ENCODE measurements around the gene RAP2A. TPM values are rescaled to one million over a fixed set of nuclear protein-coding genes. Genes with fewer than 3 reads are reported as not detected.
A peak's percentile ranks its signal among the peaks of the same experiment; 100 is the strongest.

Gene RAP2A
- total RNA-seq, 1 experiment from 2014 or later, result 17.4 TPM

DNA sequence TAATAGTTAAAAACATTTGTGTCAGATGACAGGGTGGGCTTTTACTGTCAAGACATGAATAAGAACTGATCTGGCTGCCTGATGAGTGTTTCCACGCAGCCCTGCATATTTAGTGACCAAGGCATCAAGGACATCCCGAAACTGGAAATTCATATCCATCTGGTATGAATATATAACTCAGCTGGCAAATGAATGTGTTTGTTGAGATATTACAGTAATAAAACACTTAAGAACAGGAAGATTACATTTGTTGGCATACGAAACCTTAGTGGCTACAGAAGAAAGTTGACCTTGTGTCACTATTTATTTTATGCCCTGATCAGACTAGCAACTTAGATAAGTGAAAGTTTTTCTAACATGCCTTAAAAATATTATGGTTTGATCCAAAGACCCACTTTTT lies 32.8 kb downstream of the RAP2A start:
- Histone ChIP-seq H3K27me3 (no peaks in the 10 kb centered on the region), H3K4me3 (no peak overlapping the region), H3K36me3 (no peaks in the 10 kb centered on the region; the same call in none of the 2 replicates), H3K9me3 (no peaks in the 10 kb centered on the region)
- DNase-seq, result no peak

DNA sequence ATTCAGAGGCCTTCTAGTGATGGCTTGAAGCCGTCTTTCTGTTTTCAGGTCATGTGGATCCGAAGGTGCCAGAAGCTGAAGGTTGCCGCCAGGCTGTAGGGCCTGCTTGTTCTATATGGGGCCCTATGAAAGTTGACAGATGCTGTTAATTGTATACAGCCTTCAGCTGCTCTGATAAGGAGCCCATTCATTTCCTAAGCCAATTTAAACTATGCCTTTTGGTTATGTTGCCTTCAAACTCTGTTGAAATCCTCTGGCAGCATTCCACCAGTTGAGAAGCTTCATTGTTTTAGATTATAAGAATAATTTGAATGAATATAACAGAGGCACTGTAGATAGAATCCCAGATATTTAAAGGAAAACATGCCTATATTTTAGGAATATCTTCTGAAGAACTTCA lies 34.4 kb downstream of the RAP2A start:
- no peak for DNase-seq
- Histone ChIP-seq H3K27me3 (no peaks in the 10 kb centered on the region), H3K9me3 (no peaks in the 10 kb centered on the region), H3K36me3 (no peaks in the 10 kb centered on the region; the same call in none of the 2 replicates), H3K4me3 (no peak overlapping the region)

DNA sequence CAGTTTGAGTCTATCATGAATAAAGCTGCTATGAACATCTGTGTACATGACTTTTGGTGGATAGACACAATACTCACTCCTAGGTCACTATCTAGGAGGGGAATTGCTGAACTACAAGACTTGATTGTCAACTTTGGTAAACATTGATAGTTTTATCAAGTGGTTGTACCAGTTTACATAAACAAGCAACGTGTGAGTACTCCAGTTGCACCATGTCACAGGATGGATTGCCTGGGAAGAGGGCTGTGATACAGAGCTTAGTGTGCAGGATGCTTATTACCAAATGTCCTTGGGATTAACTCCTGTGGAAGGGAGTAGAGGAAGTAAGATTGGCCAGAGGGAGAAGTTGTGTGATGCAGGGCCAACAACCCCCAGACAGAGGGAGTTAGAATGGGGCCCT lies 37.7 kb downstream of the RAP2A start:
- no peaks in the 10 kb centered on the region for H3K36me3 ChIP-seq
- H3K9me3 ChIP-seq, result no peaks in the 10 kb centered on the region
- DNase-seq, result no peak
- no peaks in the 10 kb centered on the region for H3K27me3 ChIP-seq
- H3K4me3 ChIP-seq, result no peak overlapping the region

DNA sequence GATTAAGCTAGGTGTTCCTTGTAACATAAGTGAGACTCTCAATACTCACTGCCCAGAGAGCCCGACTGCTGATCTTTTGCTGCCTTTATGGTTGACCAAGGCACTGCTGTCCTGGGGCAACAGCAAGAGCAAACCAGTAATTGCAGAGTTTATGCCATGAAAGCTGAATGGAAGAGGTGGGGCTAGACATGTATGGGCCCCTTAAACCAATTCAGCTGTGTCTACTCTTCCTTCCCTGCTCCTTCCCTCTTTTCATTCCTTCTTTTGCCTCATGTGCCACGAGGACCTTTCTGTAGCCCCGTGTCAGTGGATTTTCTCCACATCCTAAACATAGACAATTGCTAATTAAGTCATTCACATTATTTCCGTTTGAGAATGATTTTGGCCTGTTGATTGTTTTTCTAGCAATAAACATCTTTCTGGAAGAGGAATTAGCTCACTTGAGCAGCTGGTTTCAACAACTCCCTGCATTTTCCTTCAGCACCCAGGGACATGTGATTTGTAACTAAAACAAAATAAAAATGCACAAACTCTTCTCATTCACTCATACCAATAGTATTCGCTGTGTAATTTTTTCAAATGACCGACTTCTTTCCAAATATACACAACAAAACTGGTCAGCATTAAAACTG lies 40.5 kb downstream of the RAP2A start:
- DNase-seq, result no peak
- Histone ChIP-seq H3K4me3 (no peak overlapping the region), H3K36me3 (no peaks in the 10 kb centered on the region), H3K9me3 (no peaks in the 10 kb centered on the region), H3K27me3 (no peaks in the 10 kb centered on the region)

DNA sequence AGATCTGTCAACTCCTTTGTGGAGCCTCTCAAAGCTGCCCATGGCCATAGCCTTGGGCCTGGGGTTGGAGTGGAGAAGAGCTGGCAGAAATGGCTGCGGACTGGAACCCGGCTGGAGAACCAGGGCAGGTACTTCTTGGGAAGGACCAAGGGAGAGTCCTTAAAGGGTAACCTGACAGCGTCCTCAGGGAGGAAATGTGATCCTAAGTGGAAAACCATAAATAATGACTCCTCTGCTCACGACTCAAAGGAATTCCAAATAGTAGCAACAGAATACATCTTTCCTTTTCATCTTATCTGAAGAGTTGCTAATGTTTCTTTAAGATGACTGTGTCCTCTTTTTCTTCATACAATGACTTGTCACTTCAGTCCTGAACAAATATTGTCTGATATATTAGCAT lies 41.0 kb downstream of the RAP2A start:
- no peaks in the 10 kb centered on the region for H3K27me3 ChIP-seq
- DNase-seq, result no peak
- no peaks in the 10 kb centered on the region for H3K36me3 ChIP-seq
- H3K9me3 ChIP-seq, result no peaks in the 10 kb centered on the region
- no peak overlapping the region for H3K4me3 ChIP-seq

DNA sequence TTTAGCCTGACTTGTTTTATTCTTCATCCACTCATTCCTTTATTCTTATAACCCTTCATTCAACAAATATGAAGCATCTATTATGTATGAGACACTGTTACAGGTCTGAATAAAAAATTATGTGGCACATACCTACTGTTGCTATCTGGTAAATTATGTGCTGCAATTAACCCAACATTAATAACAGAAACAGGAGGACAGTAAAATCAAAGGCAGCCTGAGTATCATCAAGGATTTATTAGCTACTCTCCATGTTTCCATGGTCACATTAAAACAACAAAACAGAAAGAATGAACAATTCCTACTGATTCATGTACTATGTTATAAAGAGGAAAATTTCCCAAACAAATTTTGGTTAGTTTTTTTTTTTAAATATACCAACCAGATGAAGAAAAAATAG lies 43.9 kb downstream of the RAP2A start:
- Histone ChIP-seq H3K27me3 (no peaks in the 10 kb centered on the region), H3K36me3 (no peaks in the 10 kb centered on the region), H3K9me3 (no peaks in the 10 kb centered on the region), H3K4me3 (no peak overlapping the region)
- DNase-seq, result no peak

DNA sequence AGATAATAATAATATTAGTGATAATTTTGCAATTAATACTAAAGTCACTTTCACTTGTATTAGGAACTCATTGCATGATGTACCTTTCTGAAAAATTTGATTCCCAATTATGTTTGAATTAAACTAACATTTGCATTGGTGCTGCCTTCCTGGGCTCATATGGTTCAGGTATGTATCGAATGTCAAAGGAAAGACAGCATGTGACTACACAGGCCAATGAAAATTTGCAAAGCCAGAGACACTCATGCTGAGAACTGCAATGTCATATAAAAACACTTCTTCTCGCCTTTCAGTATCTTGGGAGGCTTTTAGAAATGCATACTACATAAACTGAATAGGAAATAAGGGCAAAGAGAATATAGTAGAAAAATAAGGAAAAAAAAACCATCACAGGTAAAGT lies 44.3 kb downstream of the RAP2A start:
- Histone ChIP-seq H3K27me3 (no peaks in the 10 kb centered on the region), H3K4me3 (no peak overlapping the region), H3K9me3 (no peaks in the 10 kb centered on the region), H3K36me3 (no peaks in the 10 kb centered on the region)
- no peak for DNase-seq

DNA sequence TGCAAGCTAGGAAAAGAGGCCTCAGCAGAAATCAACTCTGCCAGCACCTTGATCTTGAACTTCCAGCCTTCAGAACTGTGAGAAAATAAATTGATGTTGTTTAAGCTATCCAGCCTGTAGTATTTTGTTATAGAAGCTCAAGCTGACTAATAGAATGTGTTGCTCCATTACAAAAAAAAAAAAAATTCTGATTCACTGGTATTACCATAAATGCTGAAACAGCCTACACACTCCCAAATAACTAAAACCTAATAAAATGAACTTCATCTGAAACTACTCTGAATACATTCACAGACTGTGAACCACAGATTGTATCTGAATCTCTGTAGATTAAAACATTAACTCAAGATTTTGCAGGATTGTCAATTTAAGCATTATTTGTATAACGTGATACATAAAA lies 49.5 kb downstream of the RAP2A start:
- H3K4me3 ChIP-seq, result no peak overlapping the region
- DNase-seq, result no peak

DNA sequence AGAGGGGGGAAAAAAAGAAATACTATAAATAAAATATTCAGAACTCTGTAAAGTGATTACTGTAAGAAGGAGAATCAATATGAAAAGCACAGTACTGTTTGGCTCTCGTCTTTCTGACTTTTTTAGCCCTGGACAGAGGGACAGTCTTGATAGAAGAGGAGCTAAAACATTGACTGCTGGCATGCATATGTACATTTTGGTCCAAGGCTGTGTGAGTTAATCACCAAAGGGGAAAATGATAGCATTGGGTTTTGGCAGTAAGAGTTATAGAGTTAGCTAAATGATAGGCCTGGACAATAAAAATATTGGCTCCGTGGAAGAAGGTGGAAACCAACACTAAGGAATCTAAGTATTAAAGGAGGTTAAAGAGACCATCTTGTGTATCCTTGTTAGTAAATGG lies 50.3 kb downstream of the RAP2A start:
- Histone ChIP-seq H3K9me3 (no peaks in the 10 kb centered on the region), H3K4me3 (no peak overlapping the region), H3K36me3 (no peaks in the 10 kb centered on the region), H3K27me3 (no peaks in the 10 kb centered on the region)
- DNase-seq, result no peak

More for the DNA sequence above, 49.5 kb downstream of the RAP2A start:
- H3K9me3 ChIP-seq, result no peaks in the 10 kb centered on the region
- H3K27me3 ChIP-seq, result no peaks in the 10 kb centered on the region
- H3K36me3 ChIP-seq, result no peaks in the 10 kb centered on the region

DNA sequence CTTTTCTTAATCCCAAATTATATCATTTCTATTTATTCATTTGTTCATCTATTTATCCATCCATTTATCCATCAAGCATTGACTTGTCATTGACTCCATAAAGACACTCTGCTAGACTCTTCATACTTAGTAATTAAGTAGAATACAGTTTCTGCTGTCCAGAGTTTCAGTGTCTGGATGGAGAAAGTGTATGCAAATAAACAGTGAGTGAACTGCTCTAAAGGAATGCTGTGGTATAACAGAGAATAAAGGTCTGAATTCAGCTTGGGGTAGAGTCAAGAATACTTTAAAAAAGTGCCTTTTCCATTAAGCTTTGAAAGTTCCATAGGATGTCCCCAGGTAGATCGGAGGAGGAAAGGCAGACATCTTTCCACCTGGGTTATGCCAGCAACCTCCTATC lies 51.4 kb downstream of the RAP2A start:
- no peak overlapping the region for H3K4me3 ChIP-seq
- no peaks in the 10 kb centered on the region for H3K36me3 ChIP-seq
- no peaks in the 10 kb centered on the region; the same call in 1 of the 2 replicates for H3K9me3 ChIP-seq
- no peak for DNase-seq
- H3K27me3 ChIP-seq, result no peaks in the 10 kb centered on the region

DNA sequence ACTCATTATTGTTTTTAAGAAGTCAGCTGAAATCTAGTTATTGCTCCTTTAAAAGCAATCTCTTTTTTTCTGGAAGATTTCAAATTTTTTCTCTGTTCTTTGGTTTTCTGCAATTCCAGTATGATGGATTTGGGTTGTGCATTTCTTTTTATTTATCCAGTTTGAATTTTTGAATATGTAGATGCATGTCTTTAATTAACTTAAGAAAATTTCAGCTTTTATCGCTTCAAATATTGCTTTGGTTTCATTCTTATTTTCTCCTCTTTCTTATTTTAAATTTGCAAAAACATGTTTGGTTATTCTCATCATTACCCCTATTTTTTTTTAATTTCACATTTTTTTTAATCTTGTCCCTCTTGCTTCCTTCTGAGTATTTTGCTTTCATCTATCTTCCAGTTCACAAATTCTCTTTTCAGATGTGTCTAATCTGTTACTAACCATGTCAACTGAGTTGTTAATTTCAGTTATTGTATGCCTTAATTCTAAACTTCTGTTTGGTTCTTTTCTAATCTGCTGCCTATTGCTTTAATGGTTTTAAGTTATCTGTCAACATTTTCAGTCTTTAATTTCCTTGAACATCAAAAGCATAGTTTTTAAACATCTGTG lies 56.8 kb downstream of the RAP2A start:
- Histone ChIP-seq H3K9me3 (peaks cover 2% of the 10 kb centered on the region; the same call in 1 of the 2 replicates), H3K4me3 (no peak overlapping the region)

DNA sequence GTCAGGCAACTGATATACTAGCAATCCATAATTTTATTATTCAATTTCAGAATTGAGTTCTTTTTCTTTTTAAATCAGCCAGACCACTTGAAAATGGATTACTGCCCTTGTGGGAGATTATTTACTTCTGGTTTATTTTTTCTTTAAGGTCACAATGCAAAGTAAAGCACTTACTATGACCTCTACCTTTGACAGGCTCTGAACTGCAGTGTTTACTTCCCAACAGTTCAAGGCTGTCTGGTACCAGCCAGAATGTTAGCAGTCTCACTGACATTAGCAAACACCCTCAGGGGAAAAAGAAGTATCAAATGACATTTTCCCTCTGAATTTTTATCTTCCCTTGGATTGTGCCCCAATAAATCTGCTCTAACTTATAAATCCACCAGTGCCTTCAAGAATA lies 57.5 kb downstream of the RAP2A start:
- Histone ChIP-seq H3K4me3 (no peak overlapping the region), H3K9me3 (peaks cover 2% of the 10 kb centered on the region; the same call in 1 of the 2 replicates), H3K27me3 (no peaks in the 10 kb centered on the region), H3K36me3 (no peaks in the 10 kb centered on the region)
- DNase-seq, result no peak

More for the DNA sequence above, 56.8 kb downstream of the RAP2A start:
- no peaks in the 10 kb centered on the region for H3K27me3 ChIP-seq
- DNase-seq, result no peak
- H3K36me3 ChIP-seq, result no peaks in the 10 kb centered on the region

DNA sequence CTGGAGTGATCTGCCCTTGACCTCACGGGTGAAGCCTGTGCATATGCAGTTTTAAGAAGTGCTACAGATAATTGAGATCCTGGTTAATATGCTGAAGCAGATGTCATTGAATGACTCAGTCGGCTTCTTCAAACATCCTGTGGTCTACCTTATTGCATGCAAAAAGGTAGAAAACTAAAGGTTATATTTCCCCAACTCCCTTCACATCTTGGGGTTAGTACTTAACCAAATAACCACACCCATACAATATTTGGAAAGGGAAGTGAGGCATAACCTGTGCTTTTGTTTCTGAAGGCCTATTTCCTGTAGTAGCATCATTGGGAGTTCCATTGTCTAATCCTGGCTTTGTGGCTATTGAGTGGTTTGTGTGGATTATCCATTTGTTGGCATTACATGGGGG lies 58.3 kb downstream of the RAP2A start:
- H3K9me3 ChIP-seq, result peaks cover 2% of the 10 kb centered on the region; the same call in 1 of the 2 replicates
- no peaks in the 10 kb centered on the region for H3K36me3 ChIP-seq
- no peak overlapping the region for H3K4me3 ChIP-seq
- H3K27me3 ChIP-seq, result no peaks in the 10 kb centered on the region
- DNase-seq, result no peak

DNA sequence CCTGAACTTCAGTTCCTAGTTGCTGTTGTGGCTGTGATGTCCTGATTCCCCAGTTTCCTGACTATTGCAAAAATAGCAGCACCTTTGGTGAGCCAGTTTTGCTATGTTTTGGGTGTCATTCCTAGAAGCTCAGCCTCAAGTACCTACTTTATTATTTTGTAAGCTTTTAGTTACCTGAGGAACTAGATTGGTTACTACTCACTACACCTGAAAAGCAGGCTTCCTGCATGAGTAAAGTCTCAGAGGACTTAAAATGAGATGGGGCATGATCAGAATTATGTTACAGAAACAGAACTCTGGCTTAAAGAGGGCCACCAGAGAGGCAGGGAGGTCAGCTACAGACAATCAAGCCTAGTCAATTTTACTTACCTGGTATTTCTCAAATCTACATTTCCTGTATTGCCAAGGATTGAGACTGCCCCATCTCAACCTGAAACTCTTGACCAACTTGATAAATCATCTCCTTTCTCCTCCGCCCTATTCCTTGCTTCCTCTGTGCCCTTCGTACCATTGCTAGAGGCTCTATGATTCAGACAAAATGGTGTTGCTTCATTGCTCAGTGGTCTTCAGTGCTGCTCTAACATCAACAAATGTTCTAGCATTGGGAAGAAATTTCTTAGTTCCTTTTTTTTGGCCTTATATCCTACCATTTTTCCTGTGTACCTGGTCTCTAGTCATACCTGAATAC lies 58.9 kb downstream of the RAP2A start:
- no peak for DNase-seq
- peaks cover 2% of the 10 kb centered on the region; the same call in 1 of the 2 replicates for H3K9me3 ChIP-seq

DNA sequence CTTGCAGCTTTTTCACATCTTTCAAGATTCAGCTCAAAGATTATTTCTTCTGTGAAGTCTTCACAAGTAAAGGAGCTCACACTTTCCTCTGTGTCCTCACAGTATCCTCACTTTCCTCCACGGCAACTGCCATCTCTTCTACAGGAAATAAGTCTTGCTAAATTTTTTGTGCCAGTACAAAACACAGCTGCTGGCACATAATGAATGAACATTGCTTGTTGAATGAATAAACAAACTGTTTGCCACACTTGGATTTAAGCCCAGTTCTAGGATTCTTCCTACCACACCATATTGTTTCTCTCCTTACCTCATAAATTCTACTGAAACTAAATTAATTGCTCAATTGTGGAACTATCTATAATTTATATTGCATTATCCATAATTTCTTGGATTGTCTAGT lies 59.5 kb downstream of the RAP2A start:
- H3K36me3 ChIP-seq, result no peaks in the 10 kb centered on the region
- DNase-seq, result no peak
- H3K9me3 ChIP-seq, result peaks cover 2% of the 10 kb centered on the region; the same call in 1 of the 2 replicates
- no peaks in the 10 kb centered on the region for H3K27me3 ChIP-seq
- H3K4me3 ChIP-seq, result no peak overlapping the region

More for the DNA sequence above, 58.9 kb downstream of the RAP2A start:
- no peaks in the 10 kb centered on the region for H3K27me3 ChIP-seq
- no peaks in the 10 kb centered on the region for H3K36me3 ChIP-seq
- no peak overlapping the region for H3K4me3 ChIP-seq

DNA sequence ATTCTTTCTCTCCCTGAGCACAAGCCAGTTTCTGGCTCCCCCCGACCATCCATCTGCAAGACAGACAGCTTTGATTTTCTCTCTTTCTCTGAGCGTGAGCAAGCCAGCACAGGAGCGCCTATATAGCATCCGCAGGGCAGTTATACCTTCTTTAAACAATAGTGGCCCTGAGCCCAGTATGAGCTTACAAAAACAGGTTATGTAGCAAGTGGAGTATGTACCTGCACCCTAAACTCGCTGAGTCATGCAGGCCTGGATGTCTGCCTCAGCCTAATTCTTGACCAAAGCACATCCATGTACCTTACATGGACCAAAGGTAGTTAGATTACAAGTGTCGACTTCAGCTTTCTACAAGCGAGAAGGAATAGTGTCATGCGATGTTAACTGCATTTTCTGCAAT lies 61.7 kb downstream of the RAP2A start:
- DNase-seq, result no peak
- Histone ChIP-seq H3K36me3 (no peaks in the 10 kb centered on the region), H3K4me3 (no peak overlapping the region), H3K9me3 (peaks cover 2% of the 10 kb centered on the region; the same call in 1 of the 2 replicates), H3K27me3 (no peaks in the 10 kb centered on the region)

DNA sequence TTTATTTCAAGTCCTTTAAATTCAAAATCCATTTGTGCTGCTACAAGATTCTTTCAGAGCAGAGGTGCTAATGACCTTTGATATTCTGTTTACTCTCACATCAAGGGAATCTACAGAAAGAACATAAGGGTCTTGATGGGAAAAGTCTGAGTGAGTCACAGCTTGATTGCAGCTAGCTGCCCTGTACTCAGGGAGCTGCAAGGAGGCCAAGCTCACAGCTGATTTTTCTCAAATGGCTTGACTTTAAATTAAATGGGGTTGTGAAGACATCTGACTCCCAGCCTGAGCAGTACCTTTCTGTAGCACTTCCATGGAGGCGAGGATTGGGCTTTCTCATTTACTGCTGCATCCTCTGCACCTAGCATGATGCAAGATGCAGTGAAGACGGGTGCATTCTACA lies 62.5 kb downstream of the RAP2A start:
- Histone ChIP-seq H3K36me3 (no peaks in the 10 kb centered on the region), H3K4me3 (no peak overlapping the region), H3K9me3 (no peaks in the 10 kb centered on the region), H3K27me3 (no peaks in the 10 kb centered on the region)
- DNase-seq, result no peak

DNA sequence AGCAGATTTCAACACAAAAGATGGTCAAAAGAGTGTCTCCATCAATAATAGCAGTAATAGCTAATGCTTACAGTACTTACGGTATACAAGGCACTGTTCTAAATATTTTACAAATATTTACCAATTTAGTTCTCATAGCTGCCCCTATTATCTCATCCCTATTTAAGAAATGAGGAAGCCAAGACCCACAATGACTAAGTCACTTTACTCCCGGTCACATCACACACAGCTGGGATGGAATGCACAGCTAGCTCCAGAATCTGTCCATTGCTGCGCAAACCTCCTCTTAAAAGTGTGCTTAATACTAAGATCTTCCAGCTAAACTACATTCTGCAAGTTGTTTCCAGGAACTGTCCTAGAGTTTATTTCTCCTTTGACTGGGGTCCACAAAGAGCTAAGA lies 63.4 kb downstream of the RAP2A start:
- Histone ChIP-seq H3K36me3 (no peaks in the 10 kb centered on the region), H3K27me3 (no peaks in the 10 kb centered on the region), H3K9me3 (no peaks in the 10 kb centered on the region), H3K4me3 (no peak overlapping the region)
- peak; percentile 27 for DNase-seq
